SU-DHL-6 (cell line): ENCODE data around the gene CMBL.

Experiments
- H2AFZ ChIP-seq: fragments of 200-600 bp; sonication (generic); 2 replicates; pipeline ENCODE4 v1.6.1; 2014; ENCODE audit warnings: low read depth, mild to moderate bottlenecking, moderate library complexity, mixed read lengths, antibody characterized with exemption, low read length; ENCODE audit not compliant: severe bottlenecking
- H3F3A ChIP-seq: fragments of 200-600 bp; shearing (Covaris generic); 2 replicates; pipeline ENCODE4 v1.6.0; 2016; ENCODE audit warnings: antibody characterized with exemption, mild to moderate bottlenecking; ENCODE audit not compliant: insufficient read depth
- H3K27ac ChIP-seq: fragments of 200-600 bp; sonication (generic); 2 replicates; pipeline ENCODE4 v1.5.1; 2016; ENCODE audit warnings: low read depth, mild to moderate bottlenecking, low read length, moderate library complexity, mixed read lengths
- H3K27me3 ChIP-seq: fragments of 200-600 bp; sonication (generic), shearing (Covaris generic); 2 replicates; pipeline ENCODE4 v1.6.0; 2014; ENCODE audit warnings: mild to moderate bottlenecking, low read length
- H3K36me3 ChIP-seq: fragments of 200-600 bp; sonication (generic); 2 replicates; pipeline ENCODE4 v1.6.1; 2014; ENCODE audit warnings: mild to moderate bottlenecking, low read length, mixed read lengths
- H3K4me2 ChIP-seq: fragments of 300-600, 200-600 bp; shearing (Covaris generic), sonication (generic); 2 replicates; pipeline ENCODE4 v1.6.0; 2014; ENCODE audit warnings: low read length, low read depth, mild to moderate bottlenecking; ENCODE audit not compliant: poor library complexity, severe bottlenecking
- H3K4me3 ChIP-seq: fragments of 200-600 bp; sonication (generic); 2 replicates; pipeline ENCODE4 v1.5.1; 2014; ENCODE audit warnings: antibody characterized with exemption, low read length, mild to moderate bottlenecking, mixed read lengths; ENCODE audit not compliant: insufficient read depth, poor library complexity, severe bottlenecking
- H3K79me2 ChIP-seq: fragments of 200-600 bp; sonication (generic); 2 replicates; pipeline ENCODE4 v1.6.1; 2014; ENCODE audit warnings: mild to moderate bottlenecking, low read length, moderate library complexity; ENCODE audit not compliant: insufficient read depth
- H3K9ac ChIP-seq: fragments of 200-600 bp; sonication (generic); 2 replicates; pipeline ENCODE4 v1.7.0; 2014; ENCODE audit warnings: mild to moderate bottlenecking, low read length
- H3K9me2 ChIP-seq: fragments of 200-600 bp; sonication (generic); replicated peaks from 2 replicates; pipeline ENCODE4 v1.6.1; 2014; ENCODE audit warnings: low read length; ENCODE audit not compliant: insufficient read depth
- H3K9me3 ChIP-seq: fragments of 200-600 bp; sonication (generic); 2 replicates; pipeline ENCODE4 v1.6.1; 2014; ENCODE audit warnings: low read length, mixed read lengths; ENCODE audit not compliant: insufficient read depth
- H4K20me1 ChIP-seq: fragments of 200-600 bp; sonication (generic); 2 replicates; pipeline ENCODE4 v1.6.1; 2014; ENCODE audit warnings: low read depth, mild to moderate bottlenecking, antibody characterized with exemption, low read length, moderate library complexity, mixed read lengths
- CTCF ChIP-seq: fragments of 200-600 bp; sonication (generic); IDR thresholded peaks from one replicate; pipeline ENCODE4 v1.5.1; 2017; ENCODE audit warnings: antibody characterized with exemption, mild to moderate bottlenecking, low read length, moderate library complexity; ENCODE audit not compliant: insufficient read depth, poor library complexity, severe bottlenecking
- EZH2phosphoT487 ChIP-seq: fragments of 200-600 bp; sonication (generic), shearing (Covaris generic); conservative IDR thresholded peaks from 2 replicates; pipeline ENCODE4 v1.6.1; 2018; ENCODE audit warnings: mild to moderate bottlenecking, antibody characterized with exemption, low read length, moderate library complexity, mixed read lengths

Gene CMBL

GRCh38 chr5:10262995-10263394 is 44.7 kb downstream of the CMBL start:
- no peaks in the 10 kb centered on the region for H3K79me2 ChIP-seq
- H3K27ac ChIP-seq = no peak overlapping the region
- no peak overlapping the region for H3K9ac ChIP-seq
- no peaks in the 10 kb centered on the region for H3K9me3 ChIP-seq
- H4K20me1 ChIP-seq = peaks cover 5% of the 10 kb centered on the region; the same call in 1 of the 2 replicates
- H3F3A ChIP-seq = peaks cover 44% of the 10 kb centered on the region
- TF ChIP-seq EZH2phosphoT487 (no peak), CTCF (no peak)
- H2AFZ ChIP-seq = no peak overlapping the region
- no peaks in the 10 kb centered on the region for H3K27me3 ChIP-seq
- H3K36me3 ChIP-seq = peaks cover 53% of the 10 kb centered on the region
- no peak overlapping the region for H3K4me3 ChIP-seq
- H3K4me2 ChIP-seq = no peak overlapping the region
- no peaks in the 10 kb centered on the region for H3K9me2 ChIP-seq

DNA sequence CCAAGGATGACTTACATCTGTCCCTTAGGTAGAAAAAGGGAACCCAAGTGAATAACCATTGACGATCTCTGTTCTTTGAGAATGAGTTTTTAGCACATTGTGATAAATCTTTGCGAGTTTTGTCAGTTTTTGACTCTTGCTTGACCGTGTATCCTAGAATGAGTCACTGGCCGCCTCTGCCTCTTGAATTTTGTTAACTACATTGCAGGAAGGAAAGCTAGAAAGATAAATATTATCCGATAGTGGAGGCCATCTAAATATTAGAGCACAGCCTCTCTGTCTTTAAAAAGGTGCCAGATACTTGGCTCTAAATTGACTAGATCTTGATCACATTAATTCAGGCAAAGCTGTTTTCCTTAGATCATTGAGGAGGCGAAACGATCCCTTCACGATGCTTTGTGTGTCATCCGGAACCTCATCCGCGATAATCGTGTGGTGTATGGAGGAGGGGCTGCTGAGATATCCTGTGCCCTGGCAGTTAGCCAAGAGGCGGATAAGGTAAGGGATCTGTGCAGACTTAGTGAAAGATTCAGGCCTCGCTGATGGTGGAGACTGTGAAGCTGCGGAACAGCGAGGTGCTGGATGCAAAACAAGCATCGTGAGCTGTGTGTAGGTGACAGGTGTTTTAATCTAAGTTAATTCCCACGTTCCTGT is 45.5 kb downstream of the CMBL start:
- Histone ChIP-seq H3K27me3 (no peaks in the 10 kb centered on the region), H3K9me2 (no peaks in the 10 kb centered on the region), H3K9ac (no peak overlapping the region), H3K4me3 (no peak overlapping the region), H3F3A (peaks cover 41% of the 10 kb centered on the region), H3K9me3 (no peaks in the 10 kb centered on the region), H2AFZ (no peak overlapping the region), H3K79me2 (no peaks in the 10 kb centered on the region), H3K4me2 (no peak overlapping the region), H4K20me1 (peaks cover 5% of the 10 kb centered on the region; the same call in 1 of the 2 replicates), H3K27ac (no peak overlapping the region), H3K36me3 (peaks cover 60% of the 10 kb centered on the region)
- TF ChIP-seq EZH2phosphoT487 (no peak), CTCF (no peak)

DNA sequence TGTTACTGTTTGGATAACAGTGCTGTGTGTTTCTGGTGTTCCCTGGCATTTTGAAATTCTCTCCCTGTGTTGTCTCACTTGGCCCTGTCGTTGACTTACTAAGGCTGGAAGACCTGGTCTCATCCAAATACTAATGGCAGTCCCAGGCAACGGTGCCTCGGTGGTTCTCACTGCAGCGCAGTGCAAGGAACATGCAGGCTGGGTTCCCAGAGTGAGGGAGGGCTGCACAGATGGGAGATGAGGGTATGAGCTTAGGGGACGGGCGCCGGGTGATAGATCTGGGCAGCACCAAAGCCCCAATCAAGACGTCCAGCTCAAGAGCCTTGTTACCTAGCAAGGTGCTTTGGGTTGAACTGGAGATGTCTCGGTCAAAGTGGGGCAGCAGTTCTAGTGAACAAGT is 46.6 kb downstream of the CMBL start:
- peaks cover 30% of the 10 kb centered on the region; the same call in 1 of the 2 replicates for H3F3A ChIP-seq
- H3K9me2 ChIP-seq = no peaks in the 10 kb centered on the region
- no peaks in the 10 kb centered on the region for H3K9me3 ChIP-seq
- H4K20me1 ChIP-seq = peaks cover 7% of the 10 kb centered on the region; the same call in 1 of the 2 replicates
- H3K27me3 ChIP-seq = no peaks in the 10 kb centered on the region
- TF ChIP-seq CTCF (no peak), EZH2phosphoT487 (no peak)
- H3K4me3 ChIP-seq = no peak overlapping the region
- H3K36me3 ChIP-seq = peaks cover 70% of the 10 kb centered on the region
- H3K4me2 ChIP-seq = no peak overlapping the region
- no peak overlapping the region for H2AFZ ChIP-seq
- H3K79me2 ChIP-seq = peaks cover 10% of the 10 kb centered on the region
- no peak overlapping the region for H3K27ac ChIP-seq
- no peak overlapping the region for H3K9ac ChIP-seq
